Measurements from ENCODE around the gene SRC.

GRCh38 chr20:37411408-37412219 is 65.7 kb downstream of the SRC start:
- TF ChIP-seq, protein P1, sequence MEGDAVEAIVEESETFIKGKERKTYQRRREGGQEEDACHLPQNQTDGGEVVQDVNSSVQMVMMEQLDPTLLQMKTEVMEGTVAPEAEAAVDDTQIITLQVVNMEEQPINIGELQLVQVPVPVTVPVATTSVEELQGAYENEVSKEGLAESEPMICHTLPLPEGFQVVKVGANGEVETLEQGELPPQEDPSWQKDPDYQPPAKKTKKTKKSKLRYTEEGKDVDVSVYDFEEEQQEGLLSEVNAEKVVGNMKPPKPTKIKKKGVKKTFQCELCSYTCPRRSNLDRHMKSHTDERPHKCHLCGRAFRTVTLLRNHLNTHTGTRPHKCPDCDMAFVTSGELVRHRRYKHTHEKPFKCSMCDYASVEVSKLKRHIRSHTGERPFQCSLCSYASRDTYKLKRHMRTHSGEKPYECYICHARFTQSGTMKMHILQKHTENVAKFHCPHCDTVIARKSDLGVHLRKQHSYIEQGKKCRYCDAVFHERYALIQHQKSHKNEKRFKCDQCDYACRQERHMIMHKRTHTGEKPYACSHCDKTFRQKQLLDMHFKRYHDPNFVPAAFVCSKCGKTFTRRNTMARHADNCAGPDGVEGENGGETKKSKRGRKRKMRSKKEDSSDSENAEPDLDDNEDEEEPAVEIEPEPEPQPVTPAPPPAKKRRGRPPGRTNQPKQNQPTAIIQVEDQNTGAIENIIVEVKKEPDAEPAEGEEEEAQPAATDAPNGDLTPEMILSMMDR (IDR thresholded peaks at IDR 0.05) = no peak
- TF ChIP-seq EZH2 (IDR thresholded peaks at IDR 0.05) = no peak
